HFFc6 (cell line): ENCODE results near the gene NOS3. TPM values are rescaled to one million over a fixed set of nuclear protein-coding genes. Genes with fewer than 3 reads are reported as not detected.

Experiments used
- DNase-seq: peaks from one replicate; pipeline ENCODE4 v3.0.0-alpha.2; 2018
- H3K27ac Mint-ChIP-seq: 2 replicates; pipeline ENCODE4 v1.8.0; 2020; ENCODE audit warnings: mild to moderate bottlenecking, mixed read lengths
- H3K27me3 Mint-ChIP-seq: 2 replicates; pipeline ENCODE4 v1.8.0; 2021; ENCODE audit warnings: mild to moderate bottlenecking, moderate library complexity, mixed read lengths; ENCODE audit not compliant: insufficient read depth
- H3K36me3 Mint-ChIP-seq: 2 replicates; pipeline ENCODE4 v1.8.0; 2021; ENCODE audit warnings: low read depth, mixed read lengths
- H3K4me1 Mint-ChIP-seq: 2 replicates; pipeline ENCODE4 v1.8.0; 2020; ENCODE audit warnings: low read depth, mixed read lengths
- H3K4me3 Mint-ChIP-seq: 2 replicates; pipeline ENCODE4 v1.8.0; 2020; ENCODE audit warnings: mild to moderate bottlenecking, moderate library complexity, mixed read lengths
- H3K9me3 Mint-ChIP-seq: 2 replicates; pipeline ENCODE4 v1.8.0; 2020; ENCODE audit warnings: mild to moderate bottlenecking, mixed read lengths
- total RNA-seq, 6 experiments: library from RNA; stranded (reverse); fragmentation: NEBNext Ultra II Directional; extraction: Animal tissue kit (Norgen Biotek cat#: 25700); gene quantifications; 2 replicates in 1 of 6; 3 replicates in 5 of 6; pipeline ENCODE4 v1.2.3, GENCODE V29; 2021
- TF ChIP-seq, protein P1 (sequence below): fragments of 200-600 bp; sonication (generic); IDR thresholded peaks from 2 replicates; pipeline ENCODE4 v1.5.0; 2021; ENCODE audit warnings: antibody characterized with exemption, mild to moderate bottlenecking

NOS3 gene
- total RNA-seq, 6 experiments from 2014 or later = 0.55 to 3.0 (median 2.0) TPM

DNA sequence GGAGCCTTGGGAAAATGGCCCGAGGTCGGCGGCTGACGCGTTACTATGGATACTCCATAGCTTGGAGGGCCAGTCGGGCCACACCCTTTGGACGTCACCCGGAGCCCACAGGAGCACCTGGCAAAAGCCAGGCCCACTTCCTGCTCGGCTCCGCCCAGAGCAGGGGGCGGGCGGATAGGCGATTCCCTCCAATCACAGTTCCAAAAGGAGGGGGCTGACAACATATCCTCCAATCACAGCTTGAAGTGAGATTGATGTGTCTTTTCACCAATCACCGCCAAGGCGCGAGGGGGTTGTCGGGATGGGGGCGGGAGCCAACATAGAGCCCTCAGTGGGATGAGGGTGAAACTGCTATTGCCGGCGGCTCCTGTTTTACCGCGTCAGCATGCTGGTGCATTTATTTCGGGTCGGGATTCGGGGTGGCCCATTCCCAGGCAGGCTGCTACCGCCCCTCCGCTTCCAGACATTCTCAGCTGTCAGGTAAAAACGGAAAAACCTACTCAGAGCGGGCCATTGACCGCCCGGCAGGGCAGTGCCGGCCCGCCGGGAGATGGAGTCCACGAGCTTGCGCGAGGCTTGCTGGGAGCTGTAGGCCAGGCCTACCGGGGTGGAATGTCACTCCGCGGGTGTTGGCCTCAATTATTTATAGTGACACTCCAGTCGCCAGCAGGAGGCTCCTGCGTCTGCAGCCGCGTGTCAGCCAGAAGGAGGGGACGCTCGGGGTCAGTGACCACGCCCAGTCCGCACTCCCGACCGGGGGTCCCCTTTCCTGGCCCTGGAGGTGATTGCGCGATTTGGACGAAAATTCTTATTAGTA is 37.5 kb downstream of the NOS3 start, which contains the start of gene ABCB8:
ABCB8 (plus strand) TSS at position 320 of the 817 bp plus-strand sequence; CDS start at position 386, 66 bp downstream.
- DNase-seq = peak; percentile 99
- Mint-ChIP-seq H3K4me3 (peak within 1 kb of the TSS; percentile 97), H3K9me3 (no peaks in the 10 kb centered on the region), H3K4me1 (peaks cover 43% of the 10 kb centered on the region), H3K27ac (peak within 1 kb of the TSS; percentile 95), H3K36me3 (peaks cover 7% of the 10 kb centered on the region), H3K27me3 (peaks cover 3% of the 10 kb centered on the region; the same call in 1 of the 2 replicates)
- TF ChIP-seq, protein P1, sequence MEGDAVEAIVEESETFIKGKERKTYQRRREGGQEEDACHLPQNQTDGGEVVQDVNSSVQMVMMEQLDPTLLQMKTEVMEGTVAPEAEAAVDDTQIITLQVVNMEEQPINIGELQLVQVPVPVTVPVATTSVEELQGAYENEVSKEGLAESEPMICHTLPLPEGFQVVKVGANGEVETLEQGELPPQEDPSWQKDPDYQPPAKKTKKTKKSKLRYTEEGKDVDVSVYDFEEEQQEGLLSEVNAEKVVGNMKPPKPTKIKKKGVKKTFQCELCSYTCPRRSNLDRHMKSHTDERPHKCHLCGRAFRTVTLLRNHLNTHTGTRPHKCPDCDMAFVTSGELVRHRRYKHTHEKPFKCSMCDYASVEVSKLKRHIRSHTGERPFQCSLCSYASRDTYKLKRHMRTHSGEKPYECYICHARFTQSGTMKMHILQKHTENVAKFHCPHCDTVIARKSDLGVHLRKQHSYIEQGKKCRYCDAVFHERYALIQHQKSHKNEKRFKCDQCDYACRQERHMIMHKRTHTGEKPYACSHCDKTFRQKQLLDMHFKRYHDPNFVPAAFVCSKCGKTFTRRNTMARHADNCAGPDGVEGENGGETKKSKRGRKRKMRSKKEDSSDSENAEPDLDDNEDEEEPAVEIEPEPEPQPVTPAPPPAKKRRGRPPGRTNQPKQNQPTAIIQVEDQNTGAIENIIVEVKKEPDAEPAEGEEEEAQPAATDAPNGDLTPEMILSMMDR = peak; percentile 75

DNA sequence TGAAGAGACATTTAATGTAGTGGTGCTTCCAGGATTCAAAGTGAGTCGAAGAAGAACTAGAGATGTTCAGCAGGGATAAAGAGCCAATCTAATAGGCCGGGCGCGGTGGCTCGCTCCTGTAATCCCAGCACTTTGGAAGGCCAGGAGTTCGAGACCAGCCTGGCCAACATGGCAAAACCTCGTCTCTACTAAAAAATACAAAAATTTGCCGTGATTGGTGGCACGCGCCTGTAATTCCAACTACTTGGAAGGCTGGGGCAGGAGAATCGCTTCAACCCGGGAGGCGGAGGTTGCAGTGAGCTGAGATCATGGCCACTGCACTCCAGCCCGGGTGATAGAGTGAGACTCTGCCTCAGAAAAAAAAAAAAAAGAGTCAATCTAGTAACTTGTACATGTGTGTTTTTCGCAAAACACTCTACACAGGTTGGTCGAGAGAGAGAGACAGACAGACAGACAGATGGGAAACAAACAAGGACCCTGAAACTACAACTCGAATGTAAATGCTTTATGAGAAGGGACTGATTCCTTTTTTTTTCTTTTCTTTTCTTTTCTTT is 38.2 kb downstream of the NOS3 start:
- peaks cover 7% of the 10 kb centered on the region for H3K36me3 Mint-ChIP-seq
- peak overlapping the region; percentile 97 for H3K4me3 Mint-ChIP-seq
- H3K4me1 Mint-ChIP-seq = peaks cover 43% of the 10 kb centered on the region
- TF ChIP-seq, protein P1 = no peak; the same call in 1 of the 2 replicates
- peak overlapping the region; percentile 95 for H3K27ac Mint-ChIP-seq
- peaks cover 3% of the 10 kb centered on the region; the same call in 1 of the 2 replicates for H3K27me3 Mint-ChIP-seq
- H3K9me3 Mint-ChIP-seq = no peaks in the 10 kb centered on the region
- no peak for DNase-seq

DNA sequence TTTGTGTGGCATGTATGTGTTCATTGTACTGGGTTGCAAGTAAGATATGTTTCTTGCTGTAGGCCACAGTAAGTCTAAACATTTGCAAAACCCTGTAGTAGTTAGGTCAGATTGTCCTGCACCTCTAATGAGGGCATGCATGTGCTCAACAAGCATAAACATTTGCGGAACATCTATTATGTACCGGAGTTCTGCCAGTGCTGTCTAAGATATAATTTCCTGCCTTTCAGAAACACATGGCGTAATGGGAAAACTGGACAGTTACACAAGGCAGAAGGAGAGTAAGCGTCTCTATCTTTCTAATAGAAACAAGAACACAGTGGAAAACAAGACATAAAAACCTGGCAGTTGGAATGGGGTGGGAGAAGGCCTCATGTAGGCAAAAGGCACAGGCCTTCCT is 40.2 kb downstream of the NOS3 start:
- Mint-ChIP-seq H3K4me3 (no peak overlapping the region), H3K4me1 (peaks cover 37% of the 10 kb centered on the region), H3K9me3 (no peaks in the 10 kb centered on the region), H3K36me3 (peaks cover 7% of the 10 kb centered on the region), H3K27ac (no peak overlapping the region), H3K27me3 (no peaks in the 10 kb centered on the region)
- no peak for DNase-seq
- TF ChIP-seq, protein P1 = no peak

DNA sequence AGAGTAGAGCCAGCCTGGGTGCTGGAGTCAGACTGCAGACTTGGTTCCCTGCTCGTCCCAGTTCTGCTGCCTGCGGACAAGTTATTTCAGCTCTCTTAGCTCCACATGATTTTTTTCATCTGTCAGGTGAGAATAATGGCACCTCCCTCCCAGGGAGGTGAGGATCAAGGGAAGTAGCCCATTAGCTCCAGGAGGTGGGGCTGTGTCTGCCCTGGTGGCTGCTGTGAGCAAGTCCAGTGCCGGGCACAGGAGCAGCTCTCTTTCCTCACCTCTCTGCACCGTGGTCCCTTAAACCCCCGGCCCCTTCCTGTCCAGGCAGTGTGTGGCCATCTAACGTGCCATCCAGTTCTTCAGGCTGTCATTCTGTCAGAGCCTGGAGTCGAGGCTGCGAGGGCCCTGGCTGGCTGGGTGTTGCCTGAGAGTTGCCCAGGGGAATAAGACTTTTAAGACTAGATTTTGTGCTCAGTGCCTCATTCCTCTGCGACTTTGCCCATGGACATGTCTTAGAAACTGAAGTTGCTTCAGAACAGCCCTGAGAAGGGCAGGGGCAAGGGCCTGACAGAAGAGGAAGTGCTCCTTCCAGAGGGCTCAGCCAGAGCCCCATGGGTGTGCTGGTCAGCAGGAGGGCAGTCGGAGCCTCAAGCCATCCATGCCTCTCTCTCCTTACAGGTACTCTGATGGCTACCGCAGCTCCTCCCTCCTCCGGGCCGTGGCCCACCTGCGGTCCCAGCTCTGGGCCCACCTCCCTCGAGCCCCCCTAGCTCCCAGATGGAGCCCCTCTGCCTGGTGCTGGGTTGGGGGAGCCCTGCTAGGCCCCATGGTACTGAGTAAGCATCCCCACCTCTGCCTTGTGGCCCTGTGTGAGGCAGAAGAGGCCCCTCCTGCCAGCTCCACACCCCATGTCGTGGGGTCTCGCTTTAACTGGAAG is 42.4 kb downstream of the NOS3 start:
- TF ChIP-seq, protein P1 = peak; percentile 41
- no peak overlapping the region for H3K27ac Mint-ChIP-seq

DNA sequence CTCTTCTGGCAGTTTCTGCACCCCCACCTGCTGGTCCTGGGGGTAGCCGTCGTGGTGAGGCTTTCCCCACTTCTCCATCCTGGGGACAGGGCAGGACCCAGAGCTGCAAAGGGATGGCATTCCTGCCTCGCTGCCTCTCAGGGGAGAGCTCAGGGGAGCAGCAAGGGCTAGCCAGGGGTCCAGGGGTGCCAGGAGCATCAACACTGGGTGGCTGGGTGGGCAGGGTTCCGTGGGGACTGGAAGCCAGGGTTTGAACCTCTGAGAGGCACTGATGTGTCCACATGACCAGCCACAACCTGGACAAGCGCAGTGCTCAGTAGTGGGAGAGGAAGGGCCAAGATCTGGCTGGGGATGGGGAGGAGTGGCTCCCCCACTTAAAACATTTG is 43.0 kb downstream of the NOS3 start:
- Mint-ChIP-seq H3K4me1 (peaks cover 23% of the 10 kb centered on the region), H3K9me3 (no peaks in the 10 kb centered on the region), H3K4me3 (no peak overlapping the region), H3K36me3 (peaks cover 4% of the 10 kb centered on the region), H3K27me3 (no peaks in the 10 kb centered on the region), H3K27ac (no peak overlapping the region)
- no peak for DNase-seq
- TF ChIP-seq, protein P1 = no peak

More for the DNA sequence above, 42.4 kb downstream of the NOS3 start:
- no peak overlapping the region for H3K4me3 Mint-ChIP-seq
- peaks cover 7% of the 10 kb centered on the region for H3K36me3 Mint-ChIP-seq
- no peaks in the 10 kb centered on the region for H3K27me3 Mint-ChIP-seq
- H3K4me1 Mint-ChIP-seq = peaks cover 21% of the 10 kb centered on the region
- no peak for DNase-seq
- no peaks in the 10 kb centered on the region for H3K9me3 Mint-ChIP-seq
